D341Med (cell line): ENCODE data around the gene CCDC183.
"Not testable (repeated sequence)": the region's sequence is repeated elsewhere in the genome, so short reads cannot be mapped to it uniquely, and the experiment has no call there.

Source experiments
- DNase-seq: peaks from one replicate; pipeline ENCODE4 v3.0.0; 2012; ENCODE audit warnings: low spot score

Gene CCDC183

GRCh38 chr9:136785565-136786355, 10.4 kb upstream of the CCDC183 start:
- DNase-seq: not testable (repeated sequence)

GRCh38 chr9:136786451-136786850, 9.7 kb upstream of the CCDC183 start:
- no peak for DNase-seq

- DNase-seq: not testable (repeated sequence)
Observed at GRCh38 chr9:136786983-136787382, 9.2 kb upstream of the CCDC183 start.

- DNase-seq: peak; percentile 79
Observed at GRCh38 chr9:136787690-136788400, 8.3 kb upstream of the CCDC183 start.

- DNase-seq: not testable (repeated sequence)
Observed at GRCh38 chr9:136788644-136789522, 7.3 kb upstream of the CCDC183 start.

GRCh38 chr9:136789523-136789937, 6.6 kb upstream of the CCDC183 start:
- DNase-seq: no peak

GRCh38 chr9:136790640-136791515, 5.3 kb upstream of the CCDC183 start, which contains the start of gene TMEM141:
TSS of gene TMEM141 (plus strand) at chr9:136791344. CDS start at chr9:136791371, 27 bp downstream.
- DNase-seq: peak; percentile 97

- DNase-seq: peak; percentile 59
Observed at GRCh38 chr9:136791516-136792276, 4.4 kb upstream of the CCDC183 start.

GRCh38 chr9:136792321-136793085, 3.6 kb upstream of the CCDC183 start:
- no peak for DNase-seq

- no peak for DNase-seq
Observed at GRCh38 chr9:136793086-136793946, 2.8 kb upstream of the CCDC183 start.

GRCh38 chr9:136794281-136794999, 1.7 kb upstream of the CCDC183 start:
- no peak for DNase-seq

- DNase-seq: no peak
Observed at GRCh38 chr9:136795000-136795348, 1.2 kb upstream of the CCDC183 start.

- DNase-seq: not testable (repeated sequence)
Observed at GRCh38 chr9:136796775-136797347, 723 bp downstream of the CCDC183 start.

GRCh38 chr9:136798708-136799078, 2.6 kb downstream of the CCDC183 start:
- no peak for DNase-seq

- DNase-seq: no peak
Observed at GRCh38 chr9:136799079-136799853, 3.1 kb downstream of the CCDC183 start.

- DNase-seq: peak; percentile 93
Observed at GRCh38 chr9:136799854-136800657, 3.9 kb downstream of the CCDC183 start.
